ENCODE measurements around the gene TMEM253.

GRCh38 chr14:21113369-21113768, 12.5 kb downstream of the TMEM253 start:
- no peak for TF ChIP-seq POLR2A (IDR thresholded peaks at IDR 0.05)
- no peak for TF ChIP-seq CTCF (IDR thresholded peaks at IDR 0.05)
- no peak for TF ChIP-seq EP300 (IDR thresholded peaks at IDR 0.05)
